ENCODE measurements around the gene LTBP1. TPM values are rescaled to one million over a fixed set of nuclear protein-coding genes. Genes with fewer than 3 reads are reported as not detected.

The LTBP1 gene
- total RNA-seq, 1 donor from 2014 or later, result 36.0 TPM

- H3K27ac ChIP-seq, result no peak overlapping the region
- H3K9me3 ChIP-seq, result no peaks in the 10 kb centered on the region
- TF ChIP-seq CTCF (IDR thresholded peaks at IDR 0.05), result no peak
- H3K27me3 ChIP-seq, result no peaks in the 10 kb centered on the region
- ATAC-seq, result peak; percentile 17
- intact Hi-C loops (cut with DNase I), result no loop called here
- H3K4me3 ChIP-seq, result no peak overlapping the region
- DNase-seq, result no peak
- peaks cover 6% of the 10 kb centered on the region for H3K4me1 ChIP-seq
- no peaks in the 10 kb centered on the region for H3K36me3 ChIP-seq
Measured at GRCh38 chr2:33267043-33267442, 320.3 kb downstream of the LTBP1 start.

GRCh38 chr2:33267756-33268155 lies 321.0 kb downstream of the LTBP1 start:
- Histone ChIP-seq H3K27me3 (no peaks in the 10 kb centered on the region), H3K36me3 (no peaks in the 10 kb centered on the region), H3K4me3 (no peak overlapping the region), H3K4me1 (peaks cover 6% of the 10 kb centered on the region), H3K9me3 (no peaks in the 10 kb centered on the region), H3K27ac (no peak overlapping the region)
- DNase-seq (no peak), ATAC-seq (no peak)
- TF ChIP-seq CTCF (IDR thresholded peaks at IDR 0.05), result no peak
- intact Hi-C loops (cut with DNase I), result no loop called here

- DNase-seq, result no peak
- no peak overlapping the region for H3K4me3 ChIP-seq
- no peak for ATAC-seq
- no peaks in the 10 kb centered on the region for H3K27me3 ChIP-seq
- TF ChIP-seq CTCF (IDR thresholded peaks at IDR 0.05), result no peak
- H3K27ac ChIP-seq, result no peak overlapping the region
- intact Hi-C loops (cut with DNase I), result no loop called here
- peaks cover 6% of the 10 kb centered on the region for H3K4me1 ChIP-seq
- H3K9me3 ChIP-seq, result no peaks in the 10 kb centered on the region
- H3K36me3 ChIP-seq, result no peaks in the 10 kb centered on the region
Measured at GRCh38 chr2:33268246-33268831, 321.6 kb downstream of the LTBP1 start.

GRCh38 chr2:33272001-33272400 lies 325.2 kb downstream of the LTBP1 start:
- ATAC-seq, result no peak

GRCh38 chr2:33273479-33273878 lies 326.7 kb downstream of the LTBP1 start:
- no peak overlapping the region for H3K4me3 ChIP-seq
- no peak overlapping the region for H3K27ac ChIP-seq
- intact Hi-C loops (cut with DNase I), result no loop called here
- H3K36me3 ChIP-seq, result no peaks in the 10 kb centered on the region
- no peak for TF ChIP-seq CTCF (IDR thresholded peaks at IDR 0.05)
- DNase-seq, result no peak
- no peaks in the 10 kb centered on the region for H3K4me1 ChIP-seq
- ATAC-seq, result no peak
- H3K9me3 ChIP-seq, result no peaks in the 10 kb centered on the region
- H3K27me3 ChIP-seq, result no peaks in the 10 kb centered on the region

More at GRCh38 chr2:33272001-33272400, 325.2 kb downstream of the LTBP1 start:
- H3K36me3 ChIP-seq, result no peaks in the 10 kb centered on the region
- TF ChIP-seq CTCF (IDR thresholded peaks at IDR 0.05), result no peak
- H3K9me3 ChIP-seq, result no peaks in the 10 kb centered on the region
- peaks cover 6% of the 10 kb centered on the region for H3K4me1 ChIP-seq
- no peak overlapping the region for H3K27ac ChIP-seq
- no peak overlapping the region for H3K4me3 ChIP-seq
- no peak for DNase-seq
- intact Hi-C loops (cut with DNase I), result no loop called here
- no peaks in the 10 kb centered on the region for H3K27me3 ChIP-seq

GRCh38 chr2:33274524-33274923 lies 327.8 kb downstream of the LTBP1 start:
- H3K9me3 ChIP-seq, result no peaks in the 10 kb centered on the region
- no peaks in the 10 kb centered on the region for H3K4me1 ChIP-seq

More at GRCh38 chr2:33274524-33274923, 327.8 kb downstream of the LTBP1 start:
- Histone ChIP-seq H3K36me3 (no peaks in the 10 kb centered on the region), H3K27ac (no peak overlapping the region), H3K27me3 (no peaks in the 10 kb centered on the region), H3K4me3 (no peak overlapping the region)
- no peak for TF ChIP-seq CTCF (IDR thresholded peaks at IDR 0.05)
- DNase-seq (no peak), ATAC-seq (no peak)
- intact Hi-C loops (cut with DNase I), result no loop called here
